ENCODE data around the gene CDS2.

DNA sequence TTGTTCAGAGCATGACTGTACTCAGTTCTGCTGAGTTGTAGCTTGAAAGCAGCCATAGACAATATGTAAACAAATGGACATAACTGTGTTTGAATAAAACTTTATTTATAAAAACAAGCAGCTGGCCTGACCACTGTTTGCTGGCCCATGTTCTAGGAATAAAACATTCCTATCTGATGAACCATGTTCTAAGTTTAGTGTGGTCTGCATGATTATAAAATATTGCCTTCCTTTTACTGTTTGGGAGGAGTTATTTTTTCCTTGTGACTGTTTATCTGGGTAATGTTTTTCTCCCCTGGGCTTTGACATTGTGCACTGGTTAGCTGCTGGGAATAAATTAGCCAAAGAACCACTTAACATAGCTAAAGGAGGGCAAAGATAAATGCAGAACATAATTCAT, 55.1 kb downstream of the CDS2 start:
- TF ChIP-seq, protein P1, sequence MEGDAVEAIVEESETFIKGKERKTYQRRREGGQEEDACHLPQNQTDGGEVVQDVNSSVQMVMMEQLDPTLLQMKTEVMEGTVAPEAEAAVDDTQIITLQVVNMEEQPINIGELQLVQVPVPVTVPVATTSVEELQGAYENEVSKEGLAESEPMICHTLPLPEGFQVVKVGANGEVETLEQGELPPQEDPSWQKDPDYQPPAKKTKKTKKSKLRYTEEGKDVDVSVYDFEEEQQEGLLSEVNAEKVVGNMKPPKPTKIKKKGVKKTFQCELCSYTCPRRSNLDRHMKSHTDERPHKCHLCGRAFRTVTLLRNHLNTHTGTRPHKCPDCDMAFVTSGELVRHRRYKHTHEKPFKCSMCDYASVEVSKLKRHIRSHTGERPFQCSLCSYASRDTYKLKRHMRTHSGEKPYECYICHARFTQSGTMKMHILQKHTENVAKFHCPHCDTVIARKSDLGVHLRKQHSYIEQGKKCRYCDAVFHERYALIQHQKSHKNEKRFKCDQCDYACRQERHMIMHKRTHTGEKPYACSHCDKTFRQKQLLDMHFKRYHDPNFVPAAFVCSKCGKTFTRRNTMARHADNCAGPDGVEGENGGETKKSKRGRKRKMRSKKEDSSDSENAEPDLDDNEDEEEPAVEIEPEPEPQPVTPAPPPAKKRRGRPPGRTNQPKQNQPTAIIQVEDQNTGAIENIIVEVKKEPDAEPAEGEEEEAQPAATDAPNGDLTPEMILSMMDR (conservative IDR thresholded peaks at IDR 0.05; ENCODE audit: low read length) = no peak
- TF ChIP-seq EZH2phosphoT487 (IDR thresholded peaks at IDR 0.05; ENCODE audit: borderline replicate concordance, low read depth, low read length) = no peak

Measured in OCI-LY7 (cell line).